Neural cell (in vitro differentiated cells): ENCODE measurements around the gene TINAG. TPM values are rescaled to one million over a fixed set of nuclear protein-coding genes. Genes with fewer than 3 reads are reported as not detected.

Source experiments
- H2AFZ ChIP-seq: fragments of 200-600, 300-800 bp; sonication (generic), shearing (Covaris generic); 2 replicates; pipeline ENCODE4 v1.6.0; 2014; ENCODE audit warnings: low read depth, mild to moderate bottlenecking, antibody characterized with exemption, low read length, moderate library complexity
- H3F3A ChIP-seq: fragments of 200-600 bp; shearing (Covaris generic); 2 replicates; pipeline ENCODE4 v1.6.1; 2016; ENCODE audit warnings: mild to moderate bottlenecking, moderate library complexity, mixed read lengths, antibody characterized with exemption, low read length; ENCODE audit not compliant: insufficient read depth, poor library complexity, severe bottlenecking
- H3K27ac ChIP-seq: fragments of 200-600, 300-800 bp; sonication (generic), shearing (Covaris generic); 2 replicates; pipeline ENCODE4 v1.5.1; 2014; ENCODE audit warnings: mild to moderate bottlenecking, low read length, moderate library complexity
- H3K27me3 ChIP-seq: fragments of 300-800, 200-600 bp; sonication (generic), shearing (Covaris generic); 2 replicates; pipeline ENCODE4 v1.6.0; 2014; ENCODE audit warnings: mild to moderate bottlenecking, low read depth, low read length, moderate library complexity; ENCODE audit not compliant: insufficient read depth
- H3K36me3 ChIP-seq: fragments of 300-800, 200-600 bp; sonication (generic), shearing (Covaris generic); 2 replicates; pipeline ENCODE4 v1.5.1; 2014; ENCODE audit warnings: mild to moderate bottlenecking, antibody characterized with exemption, low read length, moderate library complexity; ENCODE audit not compliant: insufficient read depth
- H3K4me2 ChIP-seq: fragments of 300-800, 200-600 bp; sonication (generic), shearing (Covaris generic); 2 replicates; pipeline ENCODE4 v1.6.0; 2014; ENCODE audit warnings: mild to moderate bottlenecking, low read length
- H3K4me3 ChIP-seq: fragments of 300-800, 200-600 bp; sonication (generic), shearing (Covaris generic); 2 replicates; pipeline ENCODE4 v1.5.1; 2014; ENCODE audit warnings: mild to moderate bottlenecking, low read length, moderate library complexity
- H3K79me2 ChIP-seq: fragments of 200-600 bp; shearing (Covaris generic); replicated peaks from 2 replicates; pipeline ENCODE4 v1.6.0; 2014; ENCODE audit warnings: mild to moderate bottlenecking, low read length, moderate library complexity; ENCODE audit not compliant: insufficient read depth
- H3K9ac ChIP-seq: fragments of 300-800, 200-600 bp; sonication (generic), shearing (Covaris generic); 2 replicates; pipeline ENCODE4 v1.6.1; 2016; ENCODE audit warnings: mild to moderate bottlenecking, low read length, mixed read lengths
- H3K9me2 ChIP-seq: fragments of 200-600 bp; shearing (Covaris generic); 2 replicates; pipeline ENCODE4 v1.6.1; 2016; ENCODE audit warnings: mild to moderate bottlenecking, low read length, mixed read lengths; ENCODE audit not compliant: insufficient read depth
- H3K9me3 ChIP-seq: fragments of 200-600, 300-800 bp; sonication (generic), shearing (Covaris generic); 2 replicates; pipeline ENCODE4 v1.6.1; 2016; ENCODE audit warnings: mild to moderate bottlenecking, mixed run types, low read length, moderate library complexity, mixed read lengths
- H4K20me1 ChIP-seq: fragments of 200-600 bp; shearing (Covaris generic); 2 replicates; pipeline ENCODE4 v1.6.1; 2016; ENCODE audit warnings: mild to moderate bottlenecking, mixed run types; ENCODE audit not compliant: insufficient read depth
- EP300 ChIP-seq: fragments of 450-650 bp; conservative IDR thresholded peaks from 2 replicates; pipeline ENCODE4 v1.6.1; 2014; ENCODE audit warnings: antibody characterized with exemption, mild to moderate bottlenecking, moderate library complexity; ENCODE audit not compliant: poor library complexity, severe bottlenecking
- EZH2 ChIP-seq: fragments of 200-600, 300-800 bp; shearing (Covaris generic), sonication (generic); IDR thresholded peaks from 2 replicates; pipeline ENCODE4 v1.6.1; 2014; ENCODE audit warnings: antibody characterized with exemption, low read length, borderline replicate concordance, mild to moderate bottlenecking; ENCODE audit not compliant: insufficient read depth, poor library complexity, severe bottlenecking
- MXI1 ChIP-seq: fragments of 450-650 bp; conservative IDR thresholded peaks from 2 replicates; pipeline ENCODE4 v1.6.1; 2014; ENCODE audit warnings: antibody characterized with exemption, mild to moderate bottlenecking; ENCODE audit not compliant: poor library complexity, severe bottlenecking
- POLR2AphosphoS5 ChIP-seq: IDR thresholded peaks from 2 replicates; pipeline ENCODE4 v1.6.1; 2012
- RAD21 ChIP-seq: fragments of 450-650 bp; conservative IDR thresholded peaks from 2 replicates; pipeline ENCODE4 v1.6.1; 2014; ENCODE audit warnings: antibody characterized with exemption, mild to moderate bottlenecking, moderate library complexity
- SMC3 ChIP-seq: fragments of 450-650 bp; conservative IDR thresholded peaks from 2 replicates; pipeline ENCODE4 v1.6.1; 2014; ENCODE audit warnings: antibody characterized with exemption, mild to moderate bottlenecking, moderate library complexity; ENCODE audit not compliant: poor library complexity
- TAF1 ChIP-seq: IDR thresholded peaks from 2 replicates; pipeline ENCODE4 v1.6.1; 2012; ENCODE audit warnings: low read depth
- polyA plus RNA-seq: library from polyadenylated mRNA; depleted of rRNA; stranded (reverse); fragments of >200 nt; gene quantifications from 2 replicates; pipeline ENCODE4 v1.2.3, GENCODE V29; 2014
- TF ChIP-seq, protein P1 (sequence below): IDR thresholded peaks from 2 replicates; pipeline ENCODE4 v1.6.1; 2012; ENCODE audit warnings: borderline replicate concordance
- TF ChIP-seq, protein P2 (sequence below): fragments of 450-650 bp; IDR thresholded peaks from 2 replicates; pipeline ENCODE4 v1.5.1; 2014; ENCODE audit warnings: antibody characterized with exemption, mild to moderate bottlenecking, moderate library complexity; ENCODE audit not compliant: poor library complexity, severe bottlenecking

The TINAG gene
- polyA plus RNA-seq, 1 donor from 2014 or later: 1.1 TPM

DNA sequence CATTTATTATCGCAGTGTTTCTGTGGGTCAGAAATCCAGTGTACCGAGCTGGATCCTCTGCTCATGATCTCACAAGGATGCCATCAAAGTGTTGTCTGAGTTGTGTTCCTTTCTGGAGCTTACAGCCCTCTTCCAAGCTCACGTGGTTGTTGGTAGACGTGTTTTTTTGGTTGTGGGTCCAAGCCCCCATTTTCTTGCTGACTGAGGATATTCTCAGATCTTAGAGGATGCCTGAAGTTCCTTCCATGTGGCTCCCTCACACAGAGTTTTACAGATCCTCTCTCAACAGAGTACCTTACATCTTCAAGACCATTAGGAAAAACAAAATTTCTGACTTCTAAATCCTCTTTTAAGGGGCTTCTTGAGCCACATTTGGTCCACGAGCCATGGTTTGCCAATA, 78.1 kb downstream of the TINAG start:
- no peak overlapping the region for H3K4me2 ChIP-seq
- TF ChIP-seq SMC3: no peak
- TF ChIP-seq, protein P1, sequence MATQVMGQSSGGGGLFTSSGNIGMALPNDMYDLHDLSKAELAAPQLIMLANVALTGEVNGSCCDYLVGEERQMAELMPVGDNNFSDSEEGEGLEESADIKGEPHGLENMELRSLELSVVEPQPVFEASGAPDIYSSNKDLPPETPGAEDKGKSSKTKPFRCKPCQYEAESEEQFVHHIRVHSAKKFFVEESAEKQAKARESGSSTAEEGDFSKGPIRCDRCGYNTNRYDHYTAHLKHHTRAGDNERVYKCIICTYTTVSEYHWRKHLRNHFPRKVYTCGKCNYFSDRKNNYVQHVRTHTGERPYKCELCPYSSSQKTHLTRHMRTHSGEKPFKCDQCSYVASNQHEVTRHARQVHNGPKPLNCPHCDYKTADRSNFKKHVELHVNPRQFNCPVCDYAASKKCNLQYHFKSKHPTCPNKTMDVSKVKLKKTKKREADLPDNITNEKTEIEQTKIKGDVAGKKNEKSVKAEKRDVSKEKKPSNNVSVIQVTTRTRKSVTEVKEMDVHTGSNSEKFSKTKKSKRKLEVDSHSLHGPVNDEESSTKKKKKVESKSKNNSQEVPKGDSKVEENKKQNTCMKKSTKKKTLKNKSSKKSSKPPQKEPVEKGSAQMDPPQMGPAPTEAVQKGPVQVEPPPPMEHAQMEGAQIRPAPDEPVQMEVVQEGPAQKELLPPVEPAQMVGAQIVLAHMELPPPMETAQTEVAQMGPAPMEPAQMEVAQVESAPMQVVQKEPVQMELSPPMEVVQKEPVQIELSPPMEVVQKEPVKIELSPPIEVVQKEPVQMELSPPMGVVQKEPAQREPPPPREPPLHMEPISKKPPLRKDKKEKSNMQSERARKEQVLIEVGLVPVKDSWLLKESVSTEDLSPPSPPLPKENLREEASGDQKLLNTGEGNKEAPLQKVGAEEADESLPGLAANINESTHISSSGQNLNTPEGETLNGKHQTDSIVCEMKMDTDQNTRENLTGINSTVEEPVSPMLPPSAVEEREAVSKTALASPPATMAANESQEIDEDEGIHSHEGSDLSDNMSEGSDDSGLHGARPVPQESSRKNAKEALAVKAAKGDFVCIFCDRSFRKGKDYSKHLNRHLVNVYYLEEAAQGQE: no peak
- TF ChIP-seq, protein P2, sequence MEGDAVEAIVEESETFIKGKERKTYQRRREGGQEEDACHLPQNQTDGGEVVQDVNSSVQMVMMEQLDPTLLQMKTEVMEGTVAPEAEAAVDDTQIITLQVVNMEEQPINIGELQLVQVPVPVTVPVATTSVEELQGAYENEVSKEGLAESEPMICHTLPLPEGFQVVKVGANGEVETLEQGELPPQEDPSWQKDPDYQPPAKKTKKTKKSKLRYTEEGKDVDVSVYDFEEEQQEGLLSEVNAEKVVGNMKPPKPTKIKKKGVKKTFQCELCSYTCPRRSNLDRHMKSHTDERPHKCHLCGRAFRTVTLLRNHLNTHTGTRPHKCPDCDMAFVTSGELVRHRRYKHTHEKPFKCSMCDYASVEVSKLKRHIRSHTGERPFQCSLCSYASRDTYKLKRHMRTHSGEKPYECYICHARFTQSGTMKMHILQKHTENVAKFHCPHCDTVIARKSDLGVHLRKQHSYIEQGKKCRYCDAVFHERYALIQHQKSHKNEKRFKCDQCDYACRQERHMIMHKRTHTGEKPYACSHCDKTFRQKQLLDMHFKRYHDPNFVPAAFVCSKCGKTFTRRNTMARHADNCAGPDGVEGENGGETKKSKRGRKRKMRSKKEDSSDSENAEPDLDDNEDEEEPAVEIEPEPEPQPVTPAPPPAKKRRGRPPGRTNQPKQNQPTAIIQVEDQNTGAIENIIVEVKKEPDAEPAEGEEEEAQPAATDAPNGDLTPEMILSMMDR: no peak
- TF ChIP-seq EP300: no peak
- TF ChIP-seq TAF1: no peak
- TF ChIP-seq MXI1: no peak
- TF ChIP-seq EZH2: no peak
- TF ChIP-seq RAD21: no peak
- TF ChIP-seq POLR2AphosphoS5: no peak
- no peaks in the 10 kb centered on the region for H4K20me1 ChIP-seq

DNA sequence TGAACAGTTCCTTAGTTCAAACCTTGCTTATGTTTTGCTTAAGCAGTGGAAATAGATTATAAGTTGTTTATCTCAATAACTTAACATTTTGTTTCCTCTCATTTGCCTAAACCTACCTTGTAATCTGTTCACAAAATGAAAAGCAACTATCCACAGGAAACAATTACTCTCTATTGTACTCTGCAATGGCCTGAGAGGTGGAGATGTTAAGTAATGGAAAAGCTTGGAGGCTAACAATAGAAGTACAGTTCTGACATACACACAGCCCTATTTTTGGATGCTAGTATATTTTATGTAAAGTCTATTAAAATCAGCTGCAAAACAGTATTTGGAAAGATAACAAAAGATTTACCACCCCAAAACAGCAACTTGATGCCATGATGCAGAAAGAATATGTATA, 82.1 kb downstream of the TINAG start:
- no peak overlapping the region for H2AFZ ChIP-seq
- H3K4me3 ChIP-seq: no peak overlapping the region
- H4K20me1 ChIP-seq: no peaks in the 10 kb centered on the region
- H3K79me2 ChIP-seq: no peaks in the 10 kb centered on the region
- H3K27me3 ChIP-seq: no peaks in the 10 kb centered on the region
- H3K4me2 ChIP-seq: no peak overlapping the region
- no peaks in the 10 kb centered on the region for H3K9me2 ChIP-seq
- TF ChIP-seq, protein P1: no peak
- TF ChIP-seq, protein P2: no peak
- no peak for TF ChIP-seq EP300
- TF ChIP-seq MXI1: no peak
- no peak for TF ChIP-seq TAF1
- TF ChIP-seq RAD21: no peak
- TF ChIP-seq EZH2: no peak
- no peak for TF ChIP-seq SMC3
- no peak for TF ChIP-seq POLR2AphosphoS5
- H3F3A ChIP-seq: no peaks in the 10 kb centered on the region
- H3K9me3 ChIP-seq: no peaks in the 10 kb centered on the region
- no peaks in the 10 kb centered on the region for H3K36me3 ChIP-seq
- H3K27ac ChIP-seq: no peak overlapping the region
- H3K9ac ChIP-seq: no peak overlapping the region

More for the DNA sequence above, 78.1 kb downstream of the TINAG start:
- Histone ChIP-seq H3K9ac (no peak overlapping the region), H3K9me2 (no peaks in the 10 kb centered on the region), H2AFZ (no peak overlapping the region), H3F3A (no peaks in the 10 kb centered on the region), H3K9me3 (no peaks in the 10 kb centered on the region), H3K36me3 (no peaks in the 10 kb centered on the region), H3K79me2 (no peaks in the 10 kb centered on the region), H3K27me3 (no peaks in the 10 kb centered on the region), H3K27ac (no peak overlapping the region), H3K4me3 (no peak overlapping the region)
